Fibroblast of skin of back (primary cell): ENCODE data around the gene DIPK1B.
A peak's percentile ranks its signal among the peaks of the same experiment; 100 is the strongest.

Experiments
- DNase-seq: peaks from one replicate; pipeline ENCODE4 v3.0.0-alpha.2; 2013

The DIPK1B gene

GRCh38 chr9:136771907-136772415, 59.6 kb downstream of the DIPK1B start:
- DNase-seq, result no peak

DNA sequence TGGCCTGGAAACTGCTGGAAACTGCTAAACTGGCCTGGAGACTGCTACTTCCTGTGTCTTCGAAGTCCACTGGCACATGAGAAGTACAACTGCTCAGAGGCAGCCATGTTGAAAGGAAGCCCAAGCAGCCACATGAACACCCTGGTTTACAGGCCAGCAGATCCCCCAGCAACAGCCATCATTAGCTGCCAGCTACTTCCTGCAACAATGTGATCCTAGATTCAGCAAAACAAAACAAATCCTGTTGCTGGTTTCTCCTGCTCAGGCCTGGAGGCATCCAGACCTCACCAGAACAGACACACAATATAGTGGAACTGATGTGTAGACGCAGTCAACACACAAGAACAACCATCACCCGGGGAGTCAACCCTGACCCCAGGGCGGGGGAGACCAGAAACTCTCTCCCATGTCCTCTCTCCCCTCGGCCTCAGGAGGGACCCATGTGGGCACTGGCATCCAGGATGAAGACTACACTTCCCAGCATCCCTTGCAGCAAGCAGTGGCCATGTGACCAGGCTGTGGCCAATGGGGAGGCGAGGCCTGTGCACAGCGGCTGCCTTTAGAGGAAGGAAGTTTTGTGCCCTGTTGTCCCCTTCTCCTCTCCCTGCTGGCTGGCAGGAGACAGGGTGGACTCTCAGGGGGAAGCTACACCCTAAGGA, 61.1 kb downstream of the DIPK1B start:
- DNase-seq, result peak; percentile 25
